Activated CD8-positive, alpha-beta T cell treated with anti-CD3 and anti-CD28 coated beads, Interleukin-2, amount 10 ng/mL, durations not matched to agents 7 days and 5 days (primary cell): Measurements from ENCODE around the gene APLP2. TPM values are rescaled to one million over a fixed set of nuclear protein-coding genes. Genes with fewer than 3 reads are reported as not detected.
"Not testable (repeated sequence)": the region's sequence is repeated elsewhere in the genome, so short reads cannot be mapped to it uniquely, and the experiment has no call there.

Experiments used
- ATAC-seq: fragments of 150-1000 bp; cut with Tn5 transposase; one replicate; pipeline ENCODE4 v1.10.0; 2021; ENCODE audit warnings: moderate library complexity
- CTCF ChIA-PET: fragments of 350-600 bp; sonication (Branson Sonifier 250); formaldehyde crosslinking; loops from one replicate; lab custom pipeline; 2021; ENCODE audit warnings: antibody characterized with exemption; lab: Charles Lee
- POLR2A ChIA-PET: fragments of 350-600 bp; sonication (Branson Sonifier 250); formaldehyde crosslinking; loops from one replicate; lab custom pipeline; 2021; ENCODE audit warnings: antibody characterized with exemption; lab: Charles Lee
- DNase-seq: peaks from one replicate; pipeline ENCODE4 v3.0.0-alpha.2; 2020
- H3K27ac Mint-ChIP-seq: one replicate; pipeline ENCODE4 v1.8.0; 2021; ENCODE audit warnings: mild to moderate bottlenecking, mixed read lengths
- H3K27me3 Mint-ChIP-seq: one replicate; pipeline ENCODE4 v1.8.0; 2021; ENCODE audit warnings: low read depth, mixed read lengths
- H3K36me3 Mint-ChIP-seq: one replicate; pipeline ENCODE4 v1.8.0; 2021; ENCODE audit warnings: low read depth, mixed read lengths
- H3K4me1 Mint-ChIP-seq: one replicate; pipeline ENCODE4 v1.8.0; 2021; ENCODE audit warnings: low read depth, mixed read lengths
- H3K4me3 Mint-ChIP-seq: one replicate; pipeline ENCODE4 v1.8.0; 2021; ENCODE audit warnings: mild to moderate bottlenecking, mixed read lengths
- H3K9me3 Mint-ChIP-seq: one replicate; pipeline ENCODE4 v1.8.0; 2022; ENCODE audit warnings: mixed read lengths; ENCODE audit not compliant: insufficient read depth
- total RNA-seq, 2 experiments: library from RNA; stranded (reverse); gene quantifications; one replicate each; pipeline ENCODE4 v1.2.3, GENCODE V29; 2021

APLP2 gene
- total RNA-seq, 2 experiments from 2014 or later: 16.5 to 17.0 TPM

GRCh38 chr11:130191896-130192295 lies 122.2 kb downstream of the APLP2 start:
- CTCF ChIA-PET: no interaction called here
- H3K27me3 Mint-ChIP-seq: no peaks in the 10 kb centered on the region
- no peaks in the 10 kb centered on the region for H3K4me1 Mint-ChIP-seq
- POLR2A ChIA-PET: no interaction called here
- no peak overlapping the region for H3K27ac Mint-ChIP-seq
- DNase-seq (no peak), ATAC-seq (no peak)
- H3K9me3 Mint-ChIP-seq: no peaks in the 10 kb centered on the region
- no peak overlapping the region for H3K4me3 Mint-ChIP-seq
- H3K36me3 Mint-ChIP-seq: no peaks in the 10 kb centered on the region

DNA sequence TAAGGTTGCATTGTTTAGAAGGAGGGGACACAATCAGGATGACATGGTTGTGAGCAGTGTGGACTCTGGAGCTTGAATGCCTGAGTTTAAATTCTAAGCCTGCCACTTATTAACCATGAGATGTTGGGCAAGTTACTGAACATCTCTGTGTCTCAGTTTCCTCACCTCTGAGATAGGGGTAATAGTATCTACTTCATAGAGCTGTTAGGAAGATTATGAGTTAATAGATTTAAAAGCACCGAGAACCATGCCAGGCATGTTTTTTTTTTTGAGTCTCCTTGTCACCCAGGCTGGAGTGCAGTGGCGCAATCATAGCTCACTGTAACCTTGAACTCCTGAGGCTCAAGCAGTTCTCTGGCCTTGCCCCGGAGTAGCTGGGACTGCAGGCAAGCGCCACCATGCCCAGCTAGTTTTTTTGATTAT lies 123.2 kb downstream of the APLP2 start:
- Mint-ChIP-seq H3K36me3 (no peaks in the 10 kb centered on the region), H3K4me3 (no peak overlapping the region), H3K4me1 (no peaks in the 10 kb centered on the region), H3K27ac (no peak overlapping the region), H3K9me3 (no peaks in the 10 kb centered on the region), H3K27me3 (no peaks in the 10 kb centered on the region)
- DNase-seq (no peak), ATAC-seq (no peak)
- ChIA-PET CTCF (no interaction called here), POLR2A (no interaction called here)

GRCh38 chr11:130193551-130193950 lies 123.9 kb downstream of the APLP2 start:
- H3K4me1 Mint-ChIP-seq, H3K36me3 Mint-ChIP-seq, CTCF ChIA-PET, H3K9me3 Mint-ChIP-seq, H3K27ac Mint-ChIP-seq, ATAC-seq, POLR2A ChIA-PET, DNase-seq, H3K27me3 Mint-ChIP-seq, H3K4me3 Mint-ChIP-seq: not testable (repeated sequence)

Other genes starting within 250 kb of the APLP2 start
- gene NFRKB, start 174.3 kb upstream of the APLP2 start, total RNA-seq: 10 to 100 TPM; 32.5 to 35.5 TPM
- 10 to 100 TPM; 14.3 to 15.9 TPM for gene PRDM10, start 67.1 kb upstream of the APLP2 start, total RNA-seq
- not detected for gene ST14, start 89.9 kb downstream of the APLP2 start, total RNA-seq
- 10 to 100 TPM; 37.8 to 42.1 TPM for gene ZBTB44, start 245.0 kb downstream of the APLP2 start, total RNA-seq